ENCODE measurements around the gene PCP2.

PCP2 gene

GRCh38 chr19:7633698-7634097 is at the start of gene PCP2:
Gene PCP2 (minus strand): TSS chr19:7633719. CDS start chr19:7633457, 262 bp downstream.
- DNase-seq, result peak; percentile 66

DNA sequence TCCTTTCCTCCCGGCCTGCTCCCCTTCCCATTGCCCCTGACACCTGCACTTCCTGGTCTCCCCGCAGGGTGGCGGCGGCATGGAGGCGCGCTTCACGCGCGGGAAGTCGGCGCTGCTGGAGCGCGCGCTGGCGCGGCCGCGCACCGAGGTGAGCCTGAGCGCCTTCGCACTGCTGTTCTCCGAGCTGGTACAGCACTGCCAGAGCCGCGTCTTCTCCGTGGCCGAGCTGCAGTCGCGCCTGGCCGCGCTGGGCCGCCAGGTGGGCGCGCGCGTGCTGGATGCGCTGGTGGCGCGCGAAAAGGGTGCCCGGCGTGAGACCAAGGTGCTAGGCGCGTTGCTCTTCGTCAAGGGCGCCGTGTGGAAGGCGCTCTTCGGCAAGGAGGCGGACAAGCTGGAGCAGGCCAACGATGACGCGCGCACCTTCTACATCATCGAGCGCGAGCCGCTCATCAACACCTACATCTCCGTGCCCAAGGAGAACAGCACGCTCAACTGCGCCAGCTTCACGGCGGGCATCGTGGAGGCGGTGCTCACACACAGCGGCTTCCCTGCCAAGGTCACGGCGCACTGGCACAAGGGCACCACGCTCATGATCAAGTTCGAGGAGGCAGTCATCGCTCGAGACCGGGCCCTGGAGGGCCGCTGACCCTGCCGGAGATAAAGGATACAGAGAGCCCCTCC is 48.8 kb upstream of the PCP2 start:
- no peak for DNase-seq

DNA sequence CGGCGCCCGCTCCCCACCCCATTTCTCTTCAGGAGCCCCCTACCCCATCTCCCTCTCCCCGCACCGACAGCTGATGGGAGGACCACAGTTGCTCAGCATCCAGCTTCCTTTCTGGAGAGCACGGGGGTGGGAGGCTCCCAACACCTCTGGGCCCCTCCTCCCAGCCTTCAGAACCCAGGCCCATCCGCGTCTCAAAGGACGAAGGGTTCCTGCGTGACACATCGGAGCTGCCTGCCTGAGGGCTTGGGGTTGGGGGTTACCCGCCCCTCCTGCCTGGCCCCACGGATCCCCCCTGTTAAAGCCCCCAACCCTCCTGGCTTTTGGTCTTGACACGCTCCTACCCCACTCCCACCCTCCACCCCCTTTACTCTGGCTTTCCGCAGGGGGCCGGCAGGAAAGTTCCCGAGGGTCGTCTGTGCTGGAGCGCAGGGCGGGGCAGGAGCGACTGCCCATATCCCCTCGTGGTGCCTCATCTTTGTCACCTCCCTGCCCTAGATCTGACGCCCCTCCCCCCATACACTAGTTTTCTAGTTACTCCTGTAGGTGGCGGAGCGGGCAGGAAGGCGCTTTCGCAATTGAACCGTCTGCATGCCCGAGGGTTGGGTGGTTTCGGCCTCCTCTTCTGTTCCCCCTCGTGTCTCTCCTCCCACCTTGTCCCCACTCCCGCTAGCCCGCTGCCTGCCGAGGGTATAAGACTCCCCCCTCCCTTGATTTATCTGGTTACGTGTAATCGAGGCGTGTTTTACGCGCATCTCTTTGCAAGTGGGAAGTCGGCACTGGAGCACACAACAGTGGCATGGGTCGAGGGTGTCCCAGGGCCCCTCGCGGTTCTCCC is 48.0 kb upstream of the PCP2 start:
- no peak for DNase-seq

GRCh38 chr19:7680606-7681339 is 47.3 kb upstream of the PCP2 start, which contains the start of gene TRAPPC5:
Gene TRAPPC5 (plus strand): TSS chr19:7680833. CDS start chr19:7682254, 1,421 bp downstream.
- peak; percentile 67 for DNase-seq

GRCh38 chr19:7679771-7680605 is 46.5 kb upstream of the PCP2 start:
- DNase-seq, result no peak

DNA sequence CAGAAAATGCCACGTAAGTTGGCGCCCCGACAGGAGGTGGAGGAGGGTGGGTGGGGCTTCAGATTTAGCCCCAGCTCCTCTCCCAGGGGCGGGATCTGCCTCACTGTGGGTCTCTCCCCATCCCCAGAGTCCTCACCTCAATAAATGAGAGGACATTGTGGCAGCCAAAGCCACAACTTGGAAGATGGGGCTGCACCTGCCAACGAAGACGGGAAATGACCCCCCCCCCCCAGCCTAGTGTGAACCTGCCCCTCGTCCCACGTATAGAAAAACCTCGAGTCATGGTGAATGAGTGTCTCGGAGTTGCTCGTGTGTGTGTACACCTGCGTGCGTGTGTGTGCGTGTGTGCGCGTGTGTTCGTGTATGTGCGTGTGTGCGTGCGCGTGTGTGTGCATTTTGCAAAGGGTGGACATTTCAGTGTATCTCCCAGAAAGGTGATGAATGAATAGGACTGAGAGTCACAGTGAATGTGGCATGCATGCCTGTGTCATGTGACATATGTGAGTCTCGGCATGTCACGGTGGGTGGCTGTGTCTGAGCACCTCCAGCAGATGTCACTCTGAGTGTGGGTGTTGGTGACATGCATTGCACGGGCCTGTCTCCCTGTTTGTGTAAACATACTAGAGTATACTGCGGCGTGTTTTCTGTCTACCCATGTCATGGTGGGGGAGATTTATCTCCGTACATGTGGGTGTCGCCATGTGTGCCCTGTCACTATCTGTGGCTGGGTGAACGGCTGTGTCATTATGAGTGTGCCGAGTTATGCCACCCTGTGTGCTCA is 45.6 kb upstream of the PCP2 start:
- peak; percentile 31 for DNase-seq

- DNase-seq, result no peak
These were observed 44.3 kb upstream of the PCP2 start for GRCh38 chr19:7677669-7678311.

GRCh38 chr19:7676854-7677253 is 43.3 kb upstream of the PCP2 start, which contains the start of gene MCEMP1:
Gene MCEMP1 (plus strand): TSS chr19:7677090. CDS start chr19:7677121, 31 bp downstream.
- DNase-seq, result no peak

DNA sequence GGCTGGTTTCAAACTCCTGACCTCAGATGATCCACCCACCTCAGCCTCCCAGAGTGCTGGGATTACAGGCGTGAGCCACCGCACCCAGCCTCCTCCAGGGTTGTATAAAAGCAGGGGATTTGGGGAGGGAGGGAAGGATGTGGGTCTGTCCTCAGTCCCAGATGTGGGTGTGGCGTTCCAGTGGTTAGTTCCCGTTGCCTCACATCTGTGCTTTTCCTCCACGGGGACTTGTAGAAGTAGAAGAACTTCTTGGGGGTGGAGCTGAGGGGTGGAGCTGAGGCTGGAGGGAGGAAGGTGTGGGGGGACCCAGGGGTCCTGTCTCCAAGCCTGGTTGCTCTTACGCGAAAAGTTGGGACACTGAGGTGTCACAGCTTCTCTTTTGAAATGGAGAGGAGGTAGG is 42.9 kb upstream of the PCP2 start:
- no peak for DNase-seq

DNA sequence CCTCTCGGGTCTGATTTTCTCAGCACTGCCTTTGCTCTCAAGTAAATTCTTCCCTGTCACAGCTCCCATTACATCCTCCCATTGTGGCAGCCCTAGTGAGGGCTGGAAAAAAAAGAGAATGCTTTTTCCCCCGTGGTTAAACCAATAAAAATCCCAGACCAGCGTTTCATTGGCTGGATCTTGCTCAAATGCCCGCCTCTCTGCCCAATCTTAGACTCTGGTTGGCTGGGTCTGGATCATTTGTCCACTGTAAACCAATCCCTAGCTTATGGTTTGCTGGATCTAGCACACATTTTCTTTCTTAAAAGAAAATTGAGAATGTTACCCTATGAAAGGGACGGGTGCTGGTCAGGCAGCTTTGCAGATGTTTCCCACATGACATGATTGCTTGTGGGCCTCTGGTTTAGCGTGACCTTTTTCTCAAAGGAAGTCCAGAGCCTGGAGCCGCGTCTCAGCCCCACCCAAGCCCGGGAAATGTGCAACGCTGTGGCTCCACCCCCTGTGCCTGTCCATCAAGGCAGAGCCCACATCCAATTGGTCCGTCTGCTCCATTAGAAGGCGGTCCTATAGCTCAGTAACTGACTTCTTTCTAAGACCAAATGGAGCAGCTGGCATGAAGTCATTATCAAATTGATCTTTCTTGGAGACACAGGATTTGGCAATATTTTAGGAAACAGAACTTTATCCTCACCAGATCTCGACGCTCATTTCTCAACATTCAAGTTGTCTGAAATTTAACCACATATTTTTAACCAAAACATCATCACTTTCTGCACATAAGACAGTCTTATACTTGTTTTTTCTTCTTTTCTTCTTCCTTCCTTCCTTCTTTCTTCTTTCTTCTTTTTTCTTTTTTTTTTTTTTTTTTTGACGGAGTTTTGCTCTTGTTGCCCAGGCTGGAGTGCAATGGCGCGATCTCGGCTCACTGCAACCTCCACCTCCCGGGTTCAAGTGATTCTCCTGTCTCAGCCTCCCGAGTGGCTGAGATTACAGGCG is 40.8 kb upstream of the PCP2 start:
- DNase-seq, result peak; percentile 42

DNA sequence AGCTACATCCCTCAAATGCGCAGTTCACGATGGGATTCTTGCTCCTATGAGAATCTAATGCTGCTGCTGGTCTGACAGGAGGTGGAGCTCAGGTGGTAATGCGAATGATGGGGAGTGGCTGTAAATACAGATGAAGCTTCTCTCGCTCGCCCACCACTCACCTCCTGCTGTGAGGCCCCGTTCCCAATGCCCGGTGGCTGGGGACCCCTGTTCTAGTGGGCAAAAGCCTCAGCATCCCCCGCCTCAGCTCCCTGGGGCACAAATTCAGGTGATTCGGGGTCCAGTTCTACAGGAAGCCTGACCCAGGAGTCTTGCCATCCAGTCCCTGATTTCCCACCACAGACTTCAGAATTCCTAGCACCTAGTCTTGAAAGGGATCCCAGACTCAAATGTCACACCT is 39.0 kb upstream of the PCP2 start:
- no peak for DNase-seq

DNA sequence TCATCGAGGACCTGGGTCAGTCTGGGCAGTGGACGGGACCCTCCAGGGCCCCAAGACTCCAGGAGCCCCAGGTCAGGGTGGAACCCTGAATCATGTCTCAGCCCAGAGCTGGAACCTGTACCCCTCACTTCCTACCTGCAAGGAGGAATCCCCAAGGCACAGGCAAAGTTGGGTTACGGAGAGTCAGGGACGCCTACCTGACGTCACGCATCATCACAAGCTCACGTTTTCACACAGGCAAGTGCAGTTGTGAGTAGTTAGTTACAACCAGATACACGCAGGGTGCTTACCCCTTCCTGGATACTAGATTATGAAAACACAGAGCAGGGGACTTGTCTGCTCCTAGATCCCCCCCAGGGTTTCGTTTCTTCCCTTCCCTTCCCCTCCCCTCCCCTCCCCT is 37.3 kb upstream of the PCP2 start:
- no peak for DNase-seq

GRCh38 chr19:7670150-7670783 is 36.7 kb upstream of the PCP2 start:
- no peak for DNase-seq

DNA sequence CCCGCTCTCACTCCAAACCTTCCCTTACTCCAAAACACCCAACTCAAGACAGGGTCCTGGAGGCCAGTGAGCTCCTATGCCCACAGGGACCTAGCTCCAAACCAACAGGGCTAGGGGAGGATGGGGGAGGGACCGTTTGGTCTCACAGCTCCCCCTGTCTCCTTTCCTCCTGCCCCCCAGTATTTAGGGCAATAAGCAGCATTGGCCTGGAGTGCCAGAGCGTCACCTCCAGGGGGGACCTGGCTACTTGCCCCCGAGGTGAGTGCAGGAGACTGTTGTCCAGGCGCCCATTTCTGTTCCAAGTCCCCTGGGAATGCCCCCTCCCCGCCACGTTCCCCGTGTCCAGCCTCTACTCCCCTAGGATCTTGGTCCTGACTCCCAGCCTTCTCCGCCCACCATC is 36.1 kb upstream of the PCP2 start:
- no peak for DNase-seq

GRCh38 chr19:7668842-7669241 is 35.3 kb upstream of the PCP2 start, which contains the start of gene RETN:
Gene RETN (plus strand): TSS chr19:7669049. CDS start chr19:7669327, 278 bp downstream.
- DNase-seq, result no peak

GRCh38 chr19:7665076-7665475 is 31.6 kb upstream of the PCP2 start:
- no peak for DNase-seq

- DNase-seq, result no peak
These were observed 30.2 kb upstream of the PCP2 start for GRCh38 chr19:7663706-7664105.

- DNase-seq, result no peak
These were observed 29.1 kb upstream of the PCP2 start for GRCh38 chr19:7662657-7663056.
